Muscle of arm (tissue), 12 donors: Measurements from ENCODE around the gene XCL1. TPM values are rescaled to one million over a fixed set of nuclear protein-coding genes. Genes with fewer than 3 reads are reported as not detected.
A peak's percentile ranks its signal among the peaks of the same experiment; 100 is the strongest.
"Not testable (repeated sequence)": the region's sequence is repeated elsewhere in the genome, so short reads cannot be mapped to it uniquely, and the experiment has no call there.

Experiments
- DNase-seq: peaks from one replicate; pipeline ENCODE4 v3.0.0-alpha.2; 2013
- polyA plus RNA-seq, 12 donors: library from polyadenylated mRNA; unstranded; fragments of 120-200 nt; gene quantifications; one replicate each; pipeline ENCODE4 v1.2.1, GENCODE V29; 2013; ENCODE audit not compliant: insufficient read length in 12 of 12

Gene XCL1
- polyA plus RNA-seq, 12 donors, result 0.11 to 0.52 (median 0.18) TPM; not detected in 5

DNA sequence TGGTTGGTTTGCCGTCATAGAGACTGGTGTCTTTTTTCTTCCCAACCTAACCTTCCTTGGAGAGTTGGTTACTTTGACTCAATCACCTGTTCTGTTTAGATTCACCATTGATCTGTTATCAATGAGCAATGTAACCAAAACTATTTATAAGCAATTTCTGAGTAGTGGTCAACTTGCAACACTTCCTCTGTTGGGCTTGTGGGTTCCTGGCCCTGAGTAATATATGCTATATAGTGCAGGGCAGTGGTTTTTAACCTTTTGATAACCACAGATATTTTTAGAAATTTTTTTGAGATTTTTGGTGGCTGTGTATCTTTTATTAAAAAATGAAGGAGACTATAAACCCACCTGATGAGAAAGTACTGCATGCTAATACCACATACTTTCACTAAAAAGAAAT lies 9.4 kb upstream of the XCL1 start:
- no peak for DNase-seq

DNA sequence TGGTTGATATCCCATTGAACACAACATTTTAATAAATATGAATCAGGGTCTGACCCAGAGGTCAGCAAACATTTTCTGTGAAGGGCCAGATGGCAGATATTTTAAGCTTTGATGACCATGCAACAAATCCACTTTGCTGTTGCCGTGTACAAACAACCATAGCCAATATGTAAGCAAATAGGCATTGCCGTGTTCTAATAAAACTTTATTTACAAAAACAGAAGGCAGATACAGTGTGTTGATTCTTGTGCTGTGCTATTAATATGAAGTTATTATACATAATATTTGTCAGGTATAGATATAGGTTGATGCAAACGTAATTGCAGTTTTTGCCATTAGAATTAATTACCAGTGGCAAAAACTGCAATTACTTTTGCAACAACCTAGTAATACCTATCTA lies 8.8 kb upstream of the XCL1 start:
- DNase-seq, result no peak

DNA sequence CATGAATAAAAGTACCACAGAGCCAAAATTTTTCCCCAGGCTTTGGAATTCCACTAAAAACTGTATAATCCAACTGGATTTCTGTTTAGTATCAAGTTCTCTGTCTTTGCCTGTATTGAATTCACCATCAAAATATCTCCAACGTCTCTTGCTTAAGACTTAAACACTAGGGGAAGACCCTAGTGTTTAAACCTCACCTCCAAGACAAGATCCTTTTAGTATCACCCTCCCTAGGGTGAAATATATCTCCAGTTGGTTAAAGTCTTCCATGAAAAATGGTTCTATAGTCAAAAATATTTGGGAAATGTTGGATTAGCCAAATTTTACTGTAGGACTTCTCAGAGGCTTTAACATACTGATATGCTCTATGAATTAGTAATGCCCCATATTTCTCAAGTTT lies 8.1 kb upstream of the XCL1 start:
- DNase-seq, result no peak

DNA sequence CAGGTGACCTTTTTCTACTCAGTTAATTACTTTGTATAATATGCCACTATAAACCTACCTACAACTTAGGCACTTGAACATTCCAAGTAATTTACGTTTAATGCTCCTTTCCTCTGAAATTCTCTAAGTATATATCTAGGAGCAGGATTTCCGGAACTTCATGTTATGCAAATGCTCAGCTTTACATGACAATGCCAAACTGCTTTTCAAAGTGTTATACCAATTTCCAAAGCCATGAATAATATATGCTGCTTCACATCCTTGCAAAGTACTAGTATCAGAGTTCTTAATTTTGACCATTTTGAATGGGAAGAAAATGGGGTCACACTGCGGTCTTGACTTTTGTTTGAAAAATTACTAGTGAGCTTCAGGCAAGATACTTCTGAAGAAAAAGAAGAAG lies 5.8 kb upstream of the XCL1 start:
- no peak for DNase-seq

DNA sequence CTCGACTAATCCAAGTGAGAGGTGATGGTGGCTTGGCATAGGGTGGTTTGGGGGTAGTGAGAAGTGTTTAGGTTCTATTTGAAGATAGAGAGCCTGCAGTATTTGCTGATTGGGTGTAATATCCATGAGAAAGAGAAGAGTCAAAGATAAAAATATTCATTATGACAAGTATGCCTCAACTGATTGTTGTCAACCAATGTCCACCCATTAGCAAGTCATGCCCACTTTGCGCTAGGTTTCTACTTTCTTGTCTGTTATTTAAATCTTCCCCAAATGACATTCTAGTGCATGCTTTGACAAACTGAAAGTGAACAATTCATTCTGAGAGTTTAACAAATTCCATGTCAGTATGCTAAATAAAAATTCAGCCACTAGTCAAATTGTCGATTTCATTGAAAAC lies 3.8 kb upstream of the XCL1 start:
- no peak for DNase-seq

DNA sequence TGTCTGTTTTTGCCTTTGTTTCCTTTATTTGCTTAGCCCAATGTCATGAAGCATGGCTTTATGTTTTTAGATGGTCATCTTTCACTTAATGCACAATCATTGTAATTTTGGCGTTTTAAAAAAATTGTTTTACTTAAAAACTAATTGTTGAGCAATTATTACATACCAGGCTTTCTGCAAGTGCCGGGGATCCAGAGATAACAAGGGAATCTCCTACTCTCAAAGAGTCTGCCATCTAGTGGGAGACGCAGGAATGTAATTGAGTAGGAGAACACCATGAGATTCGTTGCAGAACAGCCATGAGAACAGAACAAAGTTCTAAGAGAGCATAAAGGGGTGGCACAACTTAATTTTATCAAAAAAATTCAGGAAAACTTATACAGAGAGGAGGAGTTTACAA lies 2.2 kb upstream of the XCL1 start:
- not testable (repeated sequence) for DNase-seq

DNA sequence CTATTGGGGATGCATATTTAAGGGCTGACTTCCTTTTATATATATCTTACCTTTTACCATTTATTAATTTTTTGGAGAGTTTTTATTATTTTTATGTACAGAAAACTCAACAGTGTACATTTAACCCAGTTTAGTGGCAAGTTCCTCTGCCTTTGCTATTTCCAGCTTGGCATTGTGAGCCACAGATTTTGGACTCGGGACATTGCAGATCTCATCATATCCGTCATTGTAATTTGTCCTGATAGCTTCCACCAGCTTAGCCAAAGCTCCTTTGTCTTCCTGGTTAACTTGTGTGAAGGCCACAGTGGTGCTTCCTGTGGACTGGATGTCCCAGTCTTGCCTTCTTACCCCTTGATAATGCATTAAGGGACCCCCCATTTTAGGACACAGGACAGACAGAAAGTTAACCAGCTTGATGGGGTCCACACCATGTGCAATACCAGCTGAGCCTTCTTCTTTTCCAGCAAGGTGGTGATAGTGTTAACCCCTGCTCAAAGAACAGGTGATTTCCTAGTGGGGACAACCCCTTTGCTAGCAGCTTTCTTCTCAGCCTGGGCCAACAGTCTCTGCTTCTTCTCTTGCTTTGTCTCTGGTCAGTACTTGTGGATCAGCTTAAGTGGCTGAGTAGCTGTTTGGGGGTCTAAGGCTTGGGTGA lies 2.3 kb downstream of the XCL1 start:
- not testable (repeated sequence) for DNase-seq

DNA sequence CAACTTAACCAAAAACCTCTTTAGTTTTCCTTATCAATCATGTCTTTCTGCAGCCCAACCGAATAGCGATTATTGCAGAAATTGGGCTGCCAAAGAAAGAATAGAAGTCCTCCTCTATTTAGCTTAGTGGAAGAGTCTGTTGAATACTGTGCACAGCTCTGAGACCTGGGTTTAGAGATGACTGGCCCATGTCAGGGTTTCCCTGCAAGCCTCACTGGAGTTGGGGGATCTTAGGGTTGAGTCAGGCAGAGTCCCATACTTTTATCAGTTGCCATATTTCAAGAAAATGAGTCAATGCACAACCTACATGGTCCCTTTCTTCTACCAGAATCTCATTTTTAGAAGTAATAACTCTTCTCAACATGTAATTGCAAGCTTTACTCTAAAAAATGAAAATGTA lies 3.9 kb downstream of the XCL1 start:
- DNase-seq, result not testable (repeated sequence)

DNA sequence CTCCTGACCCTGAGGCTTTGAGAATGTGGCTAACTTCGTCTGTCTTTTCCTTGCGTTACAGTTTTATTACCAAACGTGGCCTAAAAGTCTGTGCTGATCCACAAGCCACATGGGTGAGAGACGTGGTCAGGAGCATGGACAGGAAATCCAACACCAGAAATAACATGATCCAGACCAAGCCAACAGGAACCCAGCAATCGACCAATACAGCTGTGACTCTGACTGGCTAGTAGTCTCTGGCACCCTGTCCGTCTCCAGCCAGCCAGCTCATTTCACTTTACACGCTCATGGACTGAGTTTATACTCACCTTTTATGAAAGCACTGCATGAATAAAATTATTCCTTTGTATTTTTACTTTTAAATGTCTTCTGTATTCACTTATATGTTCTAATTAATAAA lies 4.6 kb downstream of the XCL1 start:
- not testable (repeated sequence) for DNase-seq

DNA sequence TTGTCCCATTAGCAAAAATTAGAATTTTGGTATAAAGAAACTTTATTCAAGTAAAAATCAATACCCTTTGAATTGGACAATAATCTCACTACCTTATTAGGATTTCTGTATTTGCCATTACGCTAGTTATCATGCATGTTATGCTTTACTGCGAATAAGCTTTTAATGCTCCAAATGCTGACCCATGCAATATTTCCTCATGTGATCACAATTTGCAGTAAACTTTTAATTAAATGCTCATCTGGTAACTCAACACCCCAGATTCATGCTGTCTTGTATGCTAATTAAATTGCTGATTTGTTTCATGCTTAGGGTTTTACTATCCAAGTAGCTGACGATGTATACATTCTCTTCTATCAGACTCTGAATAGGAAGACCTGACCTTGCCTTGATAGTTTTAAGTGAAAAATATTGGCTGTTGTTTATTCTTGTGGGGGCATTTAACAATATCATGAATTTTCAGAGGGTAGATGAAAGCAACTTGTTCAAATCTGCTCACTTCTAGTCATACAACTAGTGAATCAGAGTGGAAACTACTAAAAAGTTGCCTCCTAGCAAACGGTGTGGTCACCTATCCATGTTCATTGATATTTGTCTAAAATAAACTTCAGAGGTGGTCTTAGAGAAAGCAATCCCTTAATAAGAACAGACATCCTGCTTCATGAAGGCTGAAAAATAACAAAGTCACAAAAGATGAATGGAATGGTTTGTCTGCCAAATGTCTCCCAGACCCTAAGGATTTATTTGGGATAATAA lies 5.6 kb downstream of the XCL1 start:
- no peak for DNase-seq

DNA sequence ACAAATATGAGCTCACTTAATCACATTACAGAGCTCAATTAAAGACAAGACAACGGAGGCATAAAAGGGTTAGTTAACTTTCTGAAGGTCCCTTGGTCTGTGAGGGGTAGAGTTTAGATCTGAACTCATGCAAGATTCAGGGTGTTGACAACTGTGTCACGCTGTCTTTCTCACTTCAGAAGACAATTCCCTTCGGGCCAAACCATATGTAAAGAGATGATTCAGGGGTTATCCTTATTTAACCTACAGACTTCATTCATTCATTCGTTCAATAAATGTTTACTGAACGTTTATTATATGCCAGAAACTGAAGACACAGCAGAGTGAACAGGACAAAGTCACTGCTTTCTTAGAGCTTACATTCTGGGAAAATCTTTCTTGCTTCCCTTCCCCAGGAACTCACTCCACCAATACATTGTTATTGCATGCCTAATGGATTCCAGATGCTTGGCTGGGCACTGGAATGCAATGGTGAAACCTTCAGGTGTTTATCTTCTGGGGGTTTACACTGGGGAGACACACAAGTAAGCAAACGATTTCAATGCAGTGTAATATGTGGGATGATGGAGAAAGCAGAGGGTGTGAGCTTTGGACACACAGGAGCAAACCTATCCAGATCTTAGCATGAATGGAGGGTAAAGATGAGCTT lies 6.4 kb downstream of the XCL1 start:
- peak; percentile 16 for DNase-seq

DNA sequence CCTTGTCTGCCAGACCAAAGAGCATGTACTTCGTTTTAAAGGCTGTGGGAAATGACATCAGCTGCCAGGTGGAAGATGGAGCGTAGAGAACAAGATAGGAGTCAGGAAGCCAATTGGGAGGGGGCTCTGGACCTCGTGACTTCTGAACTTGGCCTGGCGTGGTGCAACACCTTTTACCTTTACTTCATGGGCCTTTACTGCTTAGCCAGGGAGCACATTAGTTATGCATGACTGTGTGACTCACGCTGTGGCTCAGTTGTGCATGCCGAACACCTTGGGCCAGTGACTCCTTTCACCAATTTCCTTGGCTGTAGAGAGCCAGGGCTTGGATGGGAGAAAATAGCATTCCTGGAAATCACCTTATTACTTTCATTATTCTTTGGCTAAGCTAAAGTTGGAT lies 7.2 kb downstream of the XCL1 start:
- DNase-seq, result no peak

DNA sequence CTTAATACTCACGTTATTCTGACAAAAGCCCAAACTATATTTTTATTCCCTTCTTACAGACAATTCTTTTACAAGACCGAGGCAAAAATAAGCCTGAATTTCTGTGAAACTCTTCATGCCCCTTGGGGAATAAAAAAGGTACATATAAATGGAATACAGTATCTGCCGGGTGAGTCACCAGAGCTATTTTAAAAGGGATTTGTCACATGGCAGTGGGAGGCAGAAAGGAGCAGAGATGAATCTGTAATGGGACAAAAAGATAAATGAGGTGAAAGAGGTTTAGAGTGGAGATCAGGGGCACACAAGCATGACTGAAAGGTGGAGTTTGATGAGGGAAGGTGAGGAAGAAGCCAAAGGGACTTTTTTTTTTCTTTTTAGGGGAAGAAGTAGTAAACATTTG lies 8.8 kb downstream of the XCL1 start:
- DNase-seq, result no peak

DNA sequence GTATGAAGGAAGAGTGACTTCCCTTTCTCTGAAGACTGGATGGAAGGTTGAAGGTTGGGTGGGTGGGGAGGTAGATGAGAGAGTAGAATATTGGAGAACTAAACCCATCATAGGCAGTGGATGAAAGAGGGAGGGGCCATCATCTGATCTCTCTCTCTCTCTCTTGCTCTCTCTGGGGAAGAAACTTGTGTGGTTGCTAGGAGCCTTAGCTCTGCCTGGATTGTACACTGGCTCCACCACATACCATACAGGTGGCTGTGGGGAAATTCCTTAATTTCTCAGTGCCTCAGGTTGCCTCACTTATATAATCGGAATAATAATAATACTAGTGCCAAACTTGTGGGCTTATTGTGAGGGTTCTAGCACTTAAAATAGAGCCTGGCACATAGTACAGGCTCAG lies 9.5 kb downstream of the XCL1 start:
- DNase-seq, result no peak

DNA sequence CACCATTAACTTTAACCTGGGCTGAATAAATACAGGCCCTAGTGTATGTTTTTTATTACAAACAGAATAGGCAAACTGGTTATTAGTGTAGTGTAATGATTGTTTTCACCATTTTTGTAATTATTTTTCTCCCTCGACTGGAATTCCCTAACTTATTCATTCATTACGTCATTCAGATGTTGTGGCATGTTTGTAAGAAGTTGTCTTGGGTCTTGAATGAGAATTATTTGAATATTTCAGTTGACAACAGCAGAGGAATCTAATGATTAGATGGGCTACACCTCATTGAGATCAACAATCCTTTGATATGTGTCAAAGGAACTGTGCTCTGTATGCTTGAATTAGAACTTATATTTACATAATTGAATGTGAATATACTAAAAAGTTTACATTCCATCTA lies 12.8 kb downstream of the XCL1 start:
- DNase-seq, result no peak

DNA sequence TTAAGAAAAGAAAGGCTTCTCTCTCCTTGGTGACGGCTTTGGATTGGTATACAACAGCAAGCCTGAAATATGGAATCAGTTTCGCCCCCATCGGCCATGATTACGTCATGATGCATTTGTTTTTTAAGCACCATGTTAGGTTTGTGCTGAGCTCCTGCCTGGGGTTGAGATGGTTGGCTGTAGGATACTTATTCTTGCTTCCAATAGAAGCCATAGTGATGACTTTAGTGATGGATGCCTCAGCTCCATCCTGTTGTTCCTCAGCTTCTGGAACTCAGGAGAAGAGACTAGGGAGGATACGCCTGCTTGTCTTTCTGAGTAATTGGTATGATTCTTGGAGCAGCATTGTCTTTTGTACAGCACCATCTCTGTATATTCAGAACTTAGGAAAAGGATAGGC lies 14.7 kb downstream of the XCL1 start:
- DNase-seq, result no peak

DNA sequence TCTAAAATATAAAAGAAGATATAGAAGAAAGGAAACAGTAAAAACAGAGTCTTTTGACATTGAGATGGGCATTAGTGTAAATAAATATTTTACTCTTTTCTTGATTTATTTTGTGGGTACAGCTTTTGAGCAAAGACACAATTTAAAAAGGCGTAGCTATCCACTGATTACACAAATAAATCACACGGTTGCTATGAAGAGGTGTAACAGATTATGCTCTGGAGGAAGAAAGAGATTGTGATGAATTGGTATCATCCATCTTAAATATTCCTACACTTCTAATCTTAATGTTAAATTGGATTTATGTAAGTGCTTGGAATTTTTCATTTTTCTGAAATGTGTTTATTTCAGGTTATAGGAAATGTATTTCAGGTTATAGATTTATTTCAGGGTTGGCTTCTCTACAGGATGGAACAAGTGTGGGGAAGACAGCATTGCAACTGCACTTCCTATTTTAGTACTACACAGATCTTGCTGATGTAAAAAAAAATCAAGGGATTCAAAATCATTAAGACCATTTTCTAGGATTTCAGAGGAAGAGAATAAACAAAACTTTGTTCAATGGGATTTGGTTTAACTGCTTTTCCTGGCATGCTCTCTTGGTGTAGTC lies 15.3 kb downstream of the XCL1 start:
- no peak for DNase-seq

DNA sequence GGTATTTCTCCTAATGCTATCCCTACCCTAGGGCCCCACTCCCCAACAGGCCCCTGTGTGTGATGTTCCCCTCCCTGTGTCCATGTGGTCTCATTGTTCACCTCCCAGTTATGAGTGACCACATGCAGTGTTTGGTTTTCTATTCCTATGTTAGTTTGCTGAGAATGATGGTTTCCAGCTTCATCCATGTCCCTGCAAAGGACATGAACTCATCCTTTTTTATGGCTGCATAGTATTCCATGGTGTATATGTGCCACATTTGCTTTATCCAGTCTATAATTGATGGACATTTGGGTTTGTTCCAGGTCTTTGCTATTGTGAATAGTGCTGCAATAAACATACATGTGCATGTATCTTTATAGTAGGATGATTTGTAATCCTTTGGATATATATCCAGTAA lies 19.0 kb downstream of the XCL1 start:
- not testable (repeated sequence) for DNase-seq

DNA sequence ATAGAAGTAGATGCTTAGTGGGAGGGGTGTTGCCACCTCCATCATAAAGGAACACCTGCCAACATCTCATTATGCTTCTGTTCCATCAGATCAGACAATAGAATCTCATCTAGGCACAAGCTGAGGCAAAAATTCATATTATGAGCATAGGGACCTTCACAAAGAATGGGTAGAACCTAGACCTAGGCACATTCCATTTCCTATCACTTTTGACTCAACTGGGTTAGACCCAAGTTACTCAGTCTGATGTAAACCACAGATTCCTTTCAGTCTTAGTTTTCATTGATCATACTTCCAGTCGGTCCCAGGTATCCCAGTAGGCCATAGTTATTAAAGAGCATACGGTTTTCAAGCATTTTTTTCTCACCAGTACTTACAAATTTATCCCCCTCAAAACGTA lies 21.7 kb downstream of the XCL1 start:
- no peak for DNase-seq

DNA sequence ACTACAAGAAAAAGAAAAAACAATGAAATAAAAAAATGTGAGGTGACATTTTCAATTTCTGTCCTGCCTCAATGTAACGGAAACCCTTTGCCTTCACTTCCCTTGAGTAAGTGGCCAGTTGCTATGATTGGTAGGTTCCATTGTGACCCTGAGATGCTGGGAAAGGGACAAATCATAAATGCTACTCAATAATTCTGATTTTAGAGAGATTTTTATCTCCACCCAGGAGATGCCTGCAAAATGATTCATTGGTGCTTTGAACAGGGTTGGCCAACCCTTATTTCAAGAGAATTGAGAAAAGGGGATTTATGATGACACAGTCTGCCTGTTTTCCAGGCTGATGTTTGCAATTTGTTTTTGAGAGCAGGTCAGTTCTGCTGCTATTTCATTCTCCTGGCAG lies 22.5 kb downstream of the XCL1 start:
- no peak for DNase-seq

DNA sequence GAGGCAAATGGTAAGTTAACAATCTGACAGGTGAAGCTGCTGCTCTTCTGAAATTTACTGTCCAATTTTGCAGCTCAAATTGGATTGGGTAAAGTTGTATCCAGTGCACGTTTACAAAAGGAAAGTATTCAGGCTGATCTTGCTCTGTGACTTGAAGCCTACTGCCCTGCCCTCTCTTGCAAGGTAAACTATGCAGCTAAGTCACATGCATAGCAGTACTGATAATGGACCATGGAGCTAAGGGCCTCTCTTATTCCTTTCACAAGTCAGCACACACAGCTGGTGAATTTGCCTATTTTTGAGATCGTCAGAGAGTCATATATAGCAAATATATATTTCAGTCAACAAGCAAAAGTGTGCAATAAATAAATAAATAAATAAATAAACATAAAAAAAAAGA lies 23.2 kb downstream of the XCL1 start:
- DNase-seq, result no peak

DNA sequence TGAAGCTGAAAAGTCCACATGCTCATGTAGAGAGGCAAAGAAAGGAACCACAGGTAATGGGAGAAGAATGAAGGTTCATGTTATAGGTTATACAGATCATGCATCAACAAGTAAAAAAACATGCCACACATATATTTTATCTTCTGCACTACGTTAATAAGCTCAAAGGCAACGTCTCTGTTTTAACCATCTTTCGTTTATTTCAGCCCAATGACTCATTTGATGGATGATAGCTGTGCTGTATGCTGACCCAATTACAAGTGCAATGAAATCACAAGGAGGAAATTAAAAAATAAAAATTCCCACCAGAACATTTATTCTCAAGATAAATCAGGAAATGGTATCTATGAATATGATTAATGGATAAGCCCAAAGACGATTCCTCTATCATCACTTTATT lies 24.6 kb downstream of the XCL1 start:
- DNase-seq, result no peak
